Measurements from ENCODE around the gene ZFPM1.

The ZFPM1 gene

DNA sequence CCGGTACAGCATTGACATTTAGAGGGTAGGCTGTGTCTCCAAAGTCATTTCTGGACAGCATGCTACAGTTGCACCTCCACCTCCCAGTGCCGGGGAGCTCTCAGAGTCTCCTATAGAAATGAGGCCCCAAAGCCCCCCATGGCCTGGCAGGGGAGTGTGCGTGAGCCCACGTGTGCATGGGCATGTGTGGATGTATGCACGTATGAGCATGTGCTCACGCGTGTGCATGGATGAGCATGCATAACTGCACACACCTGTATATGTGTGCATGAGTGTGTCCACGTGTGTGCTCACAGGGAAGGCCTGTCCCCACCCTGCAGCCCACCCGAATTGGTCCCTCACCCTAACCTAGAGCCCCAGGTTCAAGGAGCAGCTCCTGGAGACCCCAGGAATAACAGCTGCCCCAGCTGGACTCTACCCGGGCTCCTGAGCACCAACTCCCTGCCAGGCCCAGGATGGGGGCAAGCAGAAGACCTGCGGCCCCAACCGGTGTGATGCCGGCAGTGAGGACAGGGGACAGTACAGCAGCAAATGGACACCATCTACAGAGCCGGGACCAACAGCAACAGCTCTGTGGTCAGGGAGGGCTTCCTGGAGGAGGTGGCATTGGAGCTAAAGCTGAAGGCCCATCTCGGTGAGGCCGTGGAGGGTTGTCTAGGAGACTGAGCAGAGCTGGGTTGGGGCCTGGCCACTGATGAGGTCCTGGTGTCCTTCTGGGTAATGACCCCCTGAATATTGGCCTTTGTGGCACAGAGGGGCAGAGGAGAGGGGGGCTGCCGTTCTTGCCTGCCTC lies 35.2 kb upstream of the ZFPM1 start:
- no peak for DNase-seq (ENCODE audit: low read depth)

DNA sequence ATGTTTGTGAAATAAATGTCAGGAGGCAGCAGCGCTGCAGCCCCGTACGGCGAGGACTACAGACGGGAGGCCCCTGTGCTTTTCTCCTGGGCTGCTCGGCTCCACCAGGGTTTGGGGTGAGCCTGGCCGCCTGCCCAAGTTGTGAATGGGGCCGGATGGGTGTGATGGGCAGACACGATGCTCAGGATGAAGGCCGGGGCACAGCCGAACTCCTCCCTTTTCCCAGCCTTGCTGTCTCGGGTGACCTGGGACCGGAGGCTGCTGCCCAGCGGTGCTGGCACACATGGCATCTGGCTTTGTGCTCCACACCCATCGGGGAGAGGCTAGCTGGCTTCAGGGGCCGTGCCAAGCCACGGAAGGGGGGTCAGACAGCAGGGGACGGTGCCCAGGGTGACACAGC lies 34.2 kb upstream of the ZFPM1 start:
- DNase-seq (ENCODE audit: low read depth) = no peak

DNA sequence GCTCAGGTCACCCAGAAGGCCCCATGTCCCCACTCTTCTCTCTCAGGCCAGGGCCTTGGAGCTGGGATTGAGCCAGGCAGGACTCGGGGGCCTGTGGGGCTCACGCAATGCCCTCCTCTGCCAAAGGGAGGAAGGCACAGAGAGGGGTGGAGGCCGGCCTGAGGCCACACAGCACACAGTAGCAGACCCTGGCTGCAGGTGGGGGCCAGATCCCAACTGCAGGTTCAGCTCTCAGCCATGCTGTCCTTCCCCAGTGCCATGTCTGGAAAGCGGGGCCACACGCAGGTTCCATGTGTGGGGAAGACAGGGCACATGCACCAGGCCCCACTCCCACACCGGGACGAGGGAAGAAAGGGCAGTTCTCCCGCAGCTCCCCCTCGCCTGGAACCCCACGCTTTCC lies 33.3 kb upstream of the ZFPM1 start:
- DNase-seq (ENCODE audit: low read depth) = no peak

DNA sequence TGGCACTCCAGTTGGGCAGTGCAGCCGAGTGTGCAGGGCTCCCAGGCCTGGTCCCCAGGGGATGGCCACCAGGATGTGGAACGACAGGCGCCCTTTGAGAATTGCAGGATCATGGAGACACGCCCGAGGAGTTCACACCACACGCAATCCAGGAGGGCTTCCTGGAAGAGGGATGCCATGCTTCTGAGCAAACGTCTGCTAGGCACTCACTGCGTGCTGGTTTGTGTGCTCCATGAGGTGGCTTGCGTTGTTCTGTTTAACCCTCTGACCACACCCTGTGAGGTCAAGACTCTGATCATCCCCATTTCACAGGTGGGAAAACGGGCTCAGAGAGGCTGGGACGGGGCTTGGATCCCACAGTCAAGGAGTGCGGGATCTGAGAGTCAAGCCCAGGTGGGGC lies 32.6 kb upstream of the ZFPM1 start:
- DNase-seq (ENCODE audit: low read depth) = no peak

DNA sequence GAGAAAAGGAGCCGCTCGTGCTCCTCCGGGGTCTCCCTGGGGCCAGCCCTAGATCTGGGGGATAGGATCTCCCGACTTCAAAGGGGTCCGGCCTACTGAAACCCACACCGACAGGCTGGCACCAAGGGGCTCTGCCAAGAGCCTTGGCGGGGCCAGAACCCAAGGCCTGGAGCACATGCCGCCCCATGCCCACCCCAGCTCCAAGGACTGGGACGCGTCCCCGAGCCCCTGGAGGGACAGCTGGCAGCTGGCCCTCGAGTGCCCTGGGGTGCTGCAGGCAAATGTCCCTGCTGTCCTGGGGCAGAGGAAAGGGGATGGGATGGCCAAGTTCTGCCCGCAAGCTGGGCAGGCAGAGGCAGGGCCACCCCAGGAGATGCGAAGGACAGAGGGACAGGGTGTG lies 31.8 kb upstream of the ZFPM1 start:
- no peak for DNase-seq (ENCODE audit: low read depth)

DNA sequence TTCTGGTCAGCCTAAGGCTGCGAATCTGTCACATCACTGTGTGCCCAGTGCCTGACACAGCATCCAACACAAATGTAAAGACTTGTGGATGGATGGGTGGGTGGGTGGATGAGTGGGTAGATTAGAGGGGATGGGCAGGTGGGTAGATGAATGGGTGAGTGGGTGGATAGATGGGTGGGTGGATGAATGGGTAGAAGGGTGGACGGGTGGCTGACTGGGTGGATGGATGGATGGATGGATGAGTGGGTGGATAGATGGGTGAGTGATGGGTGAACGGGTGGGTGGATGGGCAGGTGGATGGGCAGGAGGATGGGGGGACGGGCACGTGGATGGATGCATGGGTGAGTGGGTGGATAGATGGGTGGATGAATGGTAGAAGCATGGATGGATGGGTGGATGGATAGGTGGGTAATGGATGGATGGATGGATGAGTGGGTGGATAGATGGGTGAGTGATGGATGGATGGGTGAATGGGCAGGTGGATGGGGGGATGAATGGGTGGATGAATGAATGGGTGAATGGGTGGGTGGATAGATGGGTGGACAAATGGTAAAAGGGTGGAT lies 31.1 kb upstream of the ZFPM1 start:
- DNase-seq (ENCODE audit: low read depth) = no peak

DNA sequence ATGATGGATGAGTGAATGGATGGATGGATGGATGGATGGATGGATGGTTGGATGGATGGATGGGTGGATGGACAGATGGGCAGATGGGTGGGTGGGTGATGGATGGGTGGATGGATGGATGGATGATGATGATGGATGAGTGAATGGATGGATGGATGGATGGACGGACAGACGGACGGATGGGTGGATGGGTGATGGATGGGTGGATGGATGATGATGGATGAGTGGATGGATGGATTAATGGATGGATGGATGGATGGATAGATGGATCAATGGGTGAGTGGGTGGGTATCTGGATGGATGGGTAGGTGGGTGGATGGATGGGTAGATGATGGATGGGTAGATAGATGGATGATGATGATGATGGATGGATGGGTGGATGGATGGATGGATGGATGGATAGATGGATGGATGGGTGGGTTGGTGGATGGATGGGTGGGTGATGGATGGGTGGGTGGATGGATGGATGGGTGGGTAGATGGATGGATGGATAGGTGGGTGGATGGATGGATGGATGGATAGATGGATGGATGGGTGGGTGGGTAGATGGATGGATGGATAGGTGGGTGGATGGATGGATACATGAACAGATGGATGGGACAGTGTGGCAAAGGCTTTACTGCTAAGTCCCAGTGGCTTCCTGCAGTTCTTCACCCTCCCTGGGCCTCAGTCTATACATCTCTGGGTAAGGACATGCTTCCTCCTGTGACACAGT lies 30.2 kb upstream of the ZFPM1 start:
- no peak for DNase-seq (ENCODE audit: low read depth)

DNA sequence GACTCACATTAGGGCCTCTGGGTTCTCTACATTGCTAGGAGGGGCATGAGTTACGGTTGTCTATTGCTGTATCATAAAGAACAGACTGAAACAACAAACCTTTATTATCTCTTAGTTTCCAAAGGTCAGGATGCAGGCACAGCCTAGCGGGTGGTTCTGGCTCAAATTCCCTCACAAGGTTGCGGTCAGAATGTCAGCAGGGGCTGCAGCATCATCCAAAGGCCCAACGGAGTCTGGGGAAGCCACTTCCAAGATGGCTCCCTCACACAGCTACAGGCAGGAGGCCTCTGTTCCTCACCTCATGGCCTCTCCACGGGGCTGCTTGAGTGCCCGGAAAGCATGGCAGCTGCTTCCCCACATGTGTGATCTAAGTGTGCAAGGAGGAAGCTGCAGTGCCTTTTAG lies 29.6 kb upstream of the ZFPM1 start:
- DNase-seq (ENCODE audit: low read depth) = no peak

DNA sequence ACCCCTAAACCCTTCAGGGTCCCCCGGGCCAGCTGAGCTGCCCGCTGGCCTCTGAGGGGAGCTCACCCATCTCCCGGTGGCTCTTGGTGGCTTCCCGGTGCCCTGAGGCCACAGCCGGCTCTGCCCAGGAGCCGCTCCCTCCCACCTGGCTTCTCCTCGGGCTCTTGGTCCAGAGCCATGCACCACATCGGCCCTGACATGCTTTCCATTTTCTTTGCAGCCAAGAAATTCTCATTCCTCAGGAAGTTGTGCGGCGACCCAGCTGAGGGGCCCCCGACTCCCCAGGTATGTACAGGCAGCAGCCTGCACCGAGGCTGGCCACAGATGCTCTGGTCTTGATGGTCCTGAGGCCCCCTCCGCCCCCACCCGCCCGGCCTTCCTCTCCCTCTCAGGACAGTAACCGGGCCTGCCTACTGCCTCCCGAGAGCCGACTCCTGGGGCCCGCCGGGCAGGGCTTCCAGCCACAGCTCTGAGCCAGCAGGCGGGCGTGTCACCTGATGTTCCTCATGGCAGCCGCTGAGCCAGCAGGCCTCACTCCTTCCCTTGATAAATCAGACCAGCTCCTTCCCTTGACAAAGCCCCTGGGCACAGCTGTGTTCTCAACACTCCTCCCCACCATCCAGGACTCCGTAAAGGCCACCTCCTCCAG lies 28.4 kb upstream of the ZFPM1 start:
- DNase-seq (ENCODE audit: low read depth) = no peak

DNA sequence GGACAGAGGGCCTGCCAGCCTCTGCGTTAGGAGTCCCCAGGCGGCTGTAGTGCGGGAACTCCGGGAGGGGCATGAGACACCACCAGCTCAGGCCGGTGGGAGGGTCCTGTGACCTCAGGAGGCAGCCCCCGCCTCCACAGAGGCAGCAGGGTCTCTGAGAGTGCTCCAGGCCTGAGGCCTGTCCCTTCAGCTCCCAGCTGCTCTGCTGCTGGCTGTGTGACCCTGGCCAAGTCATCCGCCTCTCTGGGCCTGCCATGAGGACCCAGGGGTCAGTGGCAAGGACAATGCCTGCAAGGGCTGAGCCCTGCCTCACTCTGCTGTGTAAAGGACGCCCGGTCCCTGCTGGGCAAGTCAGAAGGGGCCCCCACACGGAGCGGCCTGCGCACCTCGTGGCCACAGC lies 27.1 kb upstream of the ZFPM1 start:
- DNase-seq (ENCODE audit: low read depth) = no peak

DNA sequence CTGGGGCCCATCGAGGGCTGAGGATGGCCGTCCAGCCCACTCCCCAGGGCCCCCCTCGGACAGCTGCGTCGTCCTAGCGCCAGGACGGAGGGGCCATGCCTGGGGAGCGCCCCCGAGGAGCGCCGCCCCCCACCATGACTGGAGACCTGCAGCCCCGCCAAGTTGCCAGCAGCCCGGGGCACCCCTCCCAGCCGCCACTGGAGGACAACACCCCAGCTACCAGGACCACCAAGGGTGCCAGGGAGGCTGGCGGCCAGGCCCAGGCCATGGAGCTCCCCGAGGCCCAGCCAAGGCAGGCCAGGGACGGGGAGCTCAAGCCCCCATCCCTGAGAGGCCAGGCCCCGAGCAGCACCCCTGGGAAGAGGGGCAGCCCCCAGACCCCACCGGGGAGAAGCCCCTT lies 25.7 kb upstream of the ZFPM1 start:
- no peak for DNase-seq (ENCODE audit: low read depth)

DNA sequence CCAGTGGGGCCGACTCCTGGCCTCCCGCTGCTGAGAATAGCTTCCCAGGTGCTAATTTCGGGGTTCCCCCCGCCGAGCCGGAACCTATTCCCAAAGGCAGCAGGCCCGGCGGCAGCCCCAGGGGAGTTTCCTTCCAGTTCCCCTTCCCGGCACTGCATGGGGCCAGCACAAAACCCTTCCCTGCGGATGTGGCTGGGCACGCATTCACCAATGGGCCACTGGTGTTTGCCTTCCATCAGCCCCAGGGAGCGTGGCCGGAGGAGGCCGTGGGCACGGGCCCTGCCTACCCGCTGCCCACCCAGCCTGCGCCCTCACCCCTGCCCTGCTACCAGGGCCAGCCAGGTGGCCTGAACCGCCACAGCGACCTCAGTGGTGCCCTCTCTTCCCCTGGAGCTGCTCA lies 24.9 kb upstream of the ZFPM1 start:
- DNase-seq (ENCODE audit: low read depth) = no peak

DNA sequence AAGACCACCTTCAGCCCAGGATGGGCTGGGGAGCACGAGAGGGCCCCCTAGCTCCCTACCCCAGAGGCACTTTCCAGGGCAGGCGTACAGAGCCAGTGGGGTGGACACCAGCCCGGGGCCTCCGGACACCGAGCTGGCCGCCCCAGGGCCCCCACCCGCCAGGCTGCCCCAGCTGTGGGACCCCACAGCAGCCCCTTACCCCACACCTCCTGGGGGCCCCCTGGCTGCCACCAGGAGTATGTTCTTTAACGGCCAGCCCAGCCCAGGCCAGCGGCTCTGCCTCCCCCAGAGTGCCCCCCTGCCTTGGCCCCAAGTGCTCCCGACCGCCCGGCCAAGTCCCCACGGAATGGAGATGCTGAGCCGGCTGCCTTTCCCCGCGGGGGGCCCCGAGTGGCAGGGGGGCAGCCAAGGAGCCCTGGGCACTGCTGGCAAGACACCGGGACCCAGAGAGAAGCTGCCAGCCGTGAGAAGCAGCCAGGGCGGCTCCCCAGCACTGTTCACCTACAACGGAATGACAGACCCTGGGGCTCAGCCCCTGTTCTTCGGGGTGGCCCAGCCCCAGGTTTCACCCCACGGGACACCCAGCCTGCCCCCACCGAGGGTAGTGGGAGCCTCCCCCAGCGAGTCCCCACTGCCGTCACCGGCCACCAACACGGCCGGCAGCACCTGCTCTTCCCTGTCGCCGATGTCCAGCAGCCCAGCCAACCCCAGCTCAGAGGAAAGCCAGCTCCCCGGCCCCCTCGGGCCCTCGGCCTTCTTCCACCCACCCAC lies 24.3 kb upstream of the ZFPM1 start:
- no peak for DNase-seq (ENCODE audit: low read depth)

DNA sequence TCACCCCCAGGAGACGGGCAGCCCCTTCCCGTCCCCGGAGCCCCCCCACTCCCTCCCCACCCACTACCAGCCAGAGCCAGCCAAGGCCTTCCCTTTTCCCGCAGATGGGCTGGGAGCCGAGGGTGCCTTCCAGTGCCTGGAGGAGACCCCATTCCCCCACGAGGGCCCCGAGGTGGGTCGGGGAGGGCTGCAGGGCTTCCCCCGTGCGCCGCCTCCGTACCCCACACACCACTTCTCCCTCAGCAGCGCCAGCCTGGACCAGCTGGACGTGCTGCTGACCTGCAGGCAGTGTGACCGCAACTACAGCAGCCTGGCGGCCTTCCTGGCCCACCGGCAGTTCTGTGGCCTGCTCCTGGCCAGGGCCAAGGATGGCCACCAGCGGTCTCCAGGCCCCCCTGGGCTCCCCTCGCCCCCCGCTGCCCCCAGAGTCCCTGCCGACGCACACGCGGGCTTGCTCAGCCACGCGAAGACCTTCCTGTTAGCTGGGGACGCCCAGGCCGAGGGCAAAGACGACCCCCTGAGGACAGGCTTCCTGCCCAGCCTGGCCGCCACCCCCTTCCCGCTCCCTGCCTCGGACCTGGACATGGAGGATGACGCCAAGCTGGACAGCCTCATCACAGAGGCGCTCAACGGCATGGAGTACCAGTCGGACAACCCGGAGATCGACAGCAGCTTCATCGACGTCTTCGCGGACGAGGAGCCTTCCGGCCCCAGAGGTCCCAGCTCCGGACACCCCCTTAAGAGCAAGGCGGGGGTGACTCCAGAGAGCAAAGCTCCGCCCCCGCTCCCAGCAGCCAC lies 23.5 kb upstream of the ZFPM1 start:
- DNase-seq (ENCODE audit: low read depth) = no peak

DNA sequence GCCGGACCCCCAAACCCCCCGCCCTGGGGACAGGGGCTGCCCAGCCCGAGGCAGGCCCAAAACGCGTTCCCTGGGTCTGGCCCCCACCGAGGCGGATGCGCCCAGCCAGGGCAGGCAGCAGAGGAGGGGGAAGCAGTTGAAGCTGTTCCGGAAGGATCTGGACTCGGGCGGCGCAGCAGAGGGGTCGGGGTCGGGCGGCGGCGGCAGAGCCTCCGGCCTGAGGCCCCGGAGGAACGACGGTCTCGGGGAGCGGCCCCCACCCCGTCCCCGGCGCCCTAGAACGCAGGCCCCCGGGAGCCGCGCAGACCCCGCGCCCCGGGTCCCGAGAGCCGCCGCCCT lies 22.9 kb upstream of the ZFPM1 start:
- DNase-seq (ENCODE audit: low read depth) = no peak

DNA sequence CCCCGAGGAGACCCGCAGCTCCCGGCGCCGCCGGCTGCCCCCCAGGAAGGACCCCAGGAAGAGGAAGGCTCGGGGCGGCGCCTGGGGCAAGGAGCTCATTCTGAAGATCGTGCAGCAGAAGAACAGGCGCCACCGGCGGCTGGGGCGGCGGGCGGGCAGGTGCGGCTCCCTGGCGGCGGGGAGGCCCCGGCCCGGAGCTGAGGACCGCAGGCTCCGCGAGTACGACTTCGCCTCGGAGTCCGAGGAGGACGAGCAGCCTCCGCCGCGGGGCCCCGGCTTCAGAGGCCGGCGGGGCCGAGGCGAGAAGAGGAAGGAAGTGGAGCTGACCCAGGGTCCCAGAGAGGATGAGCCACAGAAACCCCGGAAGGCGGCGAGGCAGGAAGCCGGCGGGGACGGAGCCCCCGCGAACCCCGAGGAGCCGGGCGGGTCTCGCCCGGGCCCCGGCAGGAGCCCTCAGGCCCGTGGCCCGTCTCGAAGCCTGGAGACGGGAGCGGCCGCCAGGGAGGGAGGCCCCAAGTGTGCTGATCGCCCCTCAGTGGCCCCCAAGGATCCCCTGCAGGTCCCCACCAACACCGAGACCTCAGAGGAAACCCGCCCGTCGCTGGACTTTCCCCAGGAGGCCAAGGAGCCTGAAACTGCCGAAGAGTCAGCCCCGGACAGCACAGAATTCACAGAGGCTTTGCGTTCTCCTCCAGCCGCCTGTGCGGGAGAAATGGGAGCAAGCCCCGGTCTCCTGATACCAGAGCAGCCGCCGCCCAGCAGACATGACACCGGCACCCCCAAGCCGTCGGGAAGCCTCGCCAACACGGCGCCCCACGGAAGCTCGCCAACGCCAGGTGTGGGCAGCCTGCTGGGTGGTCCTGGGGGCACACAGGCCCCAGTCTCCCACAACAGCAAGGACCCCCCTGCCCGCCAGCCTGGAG lies 22.3 kb upstream of the ZFPM1 start:
- peak; percentile 29 for DNase-seq (ENCODE audit: low read depth)

DNA sequence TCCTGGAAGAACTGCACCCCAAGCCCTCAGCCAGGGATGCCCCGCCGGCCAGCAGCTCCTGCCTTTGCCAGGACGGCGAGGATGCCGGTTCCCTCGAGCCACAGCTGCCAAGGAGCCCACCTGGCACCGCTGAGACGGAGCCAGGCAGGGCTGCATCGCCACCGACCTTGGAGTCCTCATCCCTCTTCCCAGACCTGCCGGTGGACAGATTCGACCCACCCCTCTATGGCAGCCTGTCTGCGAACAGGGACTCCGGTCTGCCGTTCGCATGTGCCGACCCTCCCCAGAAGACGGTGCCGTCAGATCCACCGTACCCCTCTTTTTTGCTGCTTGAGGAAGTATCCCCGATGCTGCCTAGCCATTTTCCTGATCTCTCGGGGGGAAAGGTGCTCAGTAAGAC lies 21.4 kb upstream of the ZFPM1 start:
- no peak for DNase-seq (ENCODE audit: low read depth)

DNA sequence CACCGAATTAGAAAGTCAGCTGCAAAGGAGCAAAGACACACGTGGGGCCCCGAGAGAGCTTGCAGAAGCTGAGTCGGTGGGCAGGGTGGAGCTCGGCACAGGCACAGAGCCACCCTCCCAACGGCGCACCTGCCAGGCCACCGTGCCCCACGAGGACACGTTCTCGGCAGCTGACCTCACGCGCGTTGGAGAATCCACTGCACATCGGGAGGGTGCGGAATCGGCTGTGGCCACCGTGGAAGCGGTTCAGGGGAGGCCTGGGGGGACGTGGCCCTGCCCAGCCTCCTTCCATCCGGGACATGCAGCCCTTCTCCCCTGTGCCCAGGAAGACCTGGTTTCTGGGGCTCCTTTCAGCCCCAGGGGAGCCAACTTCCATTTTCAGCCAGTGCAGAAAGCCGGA lies 20.9 kb upstream of the ZFPM1 start:
- DNase-seq (ENCODE audit: low read depth) = no peak

DNA sequence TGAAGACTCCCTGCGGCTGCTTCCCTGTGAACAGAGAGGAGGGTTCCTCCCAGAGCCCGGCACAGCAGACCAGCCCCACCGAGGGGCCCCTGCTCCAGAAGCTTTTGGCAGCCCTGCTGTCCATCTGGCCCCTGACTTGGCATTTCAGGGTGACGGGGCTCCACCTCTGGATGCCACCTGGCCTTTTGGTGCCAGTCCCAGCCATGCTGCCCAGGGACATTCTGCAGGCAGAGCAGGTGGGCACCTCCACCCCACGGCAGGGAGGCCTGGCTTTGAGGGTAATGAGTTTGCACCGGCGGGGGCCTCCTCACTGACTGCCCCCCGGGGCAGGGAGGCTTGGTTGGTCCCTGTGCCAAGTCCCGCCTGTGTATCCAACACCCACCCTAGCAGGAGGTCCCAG lies 20.3 kb upstream of the ZFPM1 start:
- DNase-seq (ENCODE audit: low read depth) = no peak

DNA sequence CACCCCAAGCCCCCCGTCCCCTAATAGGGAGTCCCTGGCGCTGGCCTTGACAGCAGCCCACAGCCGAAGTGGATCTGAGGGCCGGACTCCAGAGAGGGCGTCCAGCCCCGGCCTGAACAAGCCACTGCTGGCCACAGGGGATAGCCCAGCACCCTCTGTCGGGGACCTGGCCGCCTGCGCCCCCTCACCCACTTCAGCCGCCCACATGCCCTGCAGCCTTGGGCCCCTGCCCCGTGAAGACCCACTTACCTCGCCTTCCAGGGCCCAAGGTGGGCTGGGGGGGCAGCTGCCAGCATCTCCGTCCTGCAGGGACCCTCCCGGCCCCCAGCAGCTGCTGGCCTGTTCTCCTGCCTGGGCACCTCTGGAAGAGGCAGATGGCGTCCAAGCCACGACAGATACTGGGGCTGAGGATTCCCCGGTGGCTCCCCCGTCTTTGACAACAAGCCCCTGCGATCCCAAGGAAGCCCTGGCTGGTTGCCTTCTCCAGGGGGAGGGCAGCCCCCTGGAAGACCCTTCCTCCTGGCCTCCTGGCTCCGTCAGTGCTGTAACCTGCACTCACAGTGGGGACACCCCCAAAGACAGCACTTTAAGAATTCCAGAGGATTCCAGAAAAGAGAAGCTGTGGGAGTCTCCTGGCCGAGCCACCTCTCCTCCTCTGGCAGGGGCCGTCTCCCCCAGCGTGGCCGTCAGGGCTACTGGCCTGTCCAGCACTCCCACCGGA lies 19.3 kb upstream of the ZFPM1 start:
- no peak for DNase-seq (ENCODE audit: low read depth)
